RPMI7951 (cell line): ENCODE measurements around the gene DUSP16. TPM values are rescaled to one million over a fixed set of nuclear protein-coding genes. Genes with fewer than 3 reads are reported as not detected.
"Not testable (repeated sequence)": the region's sequence is repeated elsewhere in the genome, so short reads cannot be mapped to it uniquely, and the experiment has no call there.

Experiments used
- DNase-seq: peaks from one replicate; pipeline ENCODE4 v3.0.0-alpha.2; 2012; ENCODE audit warnings: low read depth
- total RNA-seq: library from RNA; depleted of rRNA; stranded (reverse); fragments of >200 nt; shearing (Covaris generic); gene quantifications from 2 replicates; pipeline ENCODE4 v1.2.3, GENCODE V29; 2014

Gene DUSP16
- total RNA-seq, 1 experiment from 2014 or later, result 6.0 TPM

DNA sequence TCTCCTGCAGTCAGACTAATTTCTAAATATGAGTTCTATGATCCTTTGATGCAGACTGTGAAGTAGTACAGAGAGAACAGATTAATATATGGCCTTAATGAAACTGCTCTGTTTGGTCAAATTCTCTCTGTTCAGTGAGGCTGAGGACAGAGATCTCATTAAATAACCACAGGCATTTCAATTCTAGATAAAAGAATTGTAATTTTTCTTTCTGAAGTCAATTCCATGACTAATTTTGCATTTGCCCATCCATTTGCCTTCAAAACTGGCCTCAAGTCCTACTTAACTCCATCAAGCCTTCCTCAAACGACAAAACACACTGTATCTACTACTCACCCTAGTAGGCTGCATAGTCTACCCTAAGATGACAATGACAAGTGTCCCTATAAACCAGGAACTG lies 67.1 kb downstream of the DUSP16 start:
- no peak for DNase-seq

DNA sequence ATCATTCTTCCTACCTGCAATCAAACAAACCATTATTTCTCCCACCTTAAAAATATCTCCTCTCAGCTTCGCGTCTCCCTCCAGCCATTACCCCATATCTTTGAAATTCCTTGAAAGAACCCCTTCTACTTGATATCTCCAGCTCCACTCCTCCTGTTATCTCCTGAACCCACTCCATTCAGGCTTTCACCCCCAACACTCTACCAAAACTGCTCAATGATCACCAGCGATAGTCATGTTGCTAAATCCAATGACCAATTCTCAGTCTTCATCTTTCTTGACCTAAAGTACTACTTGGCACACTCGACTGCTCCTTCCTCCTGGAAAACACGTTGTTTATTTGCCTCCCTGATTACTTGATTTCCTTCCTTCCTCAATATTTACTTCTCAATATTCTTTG lies 70.1 kb downstream of the DUSP16 start:
- DNase-seq, result no peak

DNA sequence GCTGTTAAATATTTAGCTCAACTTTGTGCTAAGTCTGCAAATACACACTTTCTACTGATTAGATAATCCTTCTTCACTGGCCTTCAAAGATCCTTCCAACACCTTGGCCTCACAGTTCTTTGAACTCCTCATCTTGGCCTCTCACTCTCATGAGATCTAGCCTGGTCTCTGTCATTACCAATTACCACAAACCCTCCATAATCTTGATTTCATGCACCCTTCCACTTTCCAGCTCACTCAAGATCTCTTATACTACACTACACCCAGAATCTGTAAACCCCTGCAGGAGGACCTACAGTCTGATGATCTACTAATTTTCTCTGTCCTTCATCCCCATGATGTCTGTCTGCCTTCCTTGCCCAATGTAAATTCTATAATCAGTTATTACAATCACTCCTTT lies 71.1 kb downstream of the DUSP16 start:
- no peak for DNase-seq

DNA sequence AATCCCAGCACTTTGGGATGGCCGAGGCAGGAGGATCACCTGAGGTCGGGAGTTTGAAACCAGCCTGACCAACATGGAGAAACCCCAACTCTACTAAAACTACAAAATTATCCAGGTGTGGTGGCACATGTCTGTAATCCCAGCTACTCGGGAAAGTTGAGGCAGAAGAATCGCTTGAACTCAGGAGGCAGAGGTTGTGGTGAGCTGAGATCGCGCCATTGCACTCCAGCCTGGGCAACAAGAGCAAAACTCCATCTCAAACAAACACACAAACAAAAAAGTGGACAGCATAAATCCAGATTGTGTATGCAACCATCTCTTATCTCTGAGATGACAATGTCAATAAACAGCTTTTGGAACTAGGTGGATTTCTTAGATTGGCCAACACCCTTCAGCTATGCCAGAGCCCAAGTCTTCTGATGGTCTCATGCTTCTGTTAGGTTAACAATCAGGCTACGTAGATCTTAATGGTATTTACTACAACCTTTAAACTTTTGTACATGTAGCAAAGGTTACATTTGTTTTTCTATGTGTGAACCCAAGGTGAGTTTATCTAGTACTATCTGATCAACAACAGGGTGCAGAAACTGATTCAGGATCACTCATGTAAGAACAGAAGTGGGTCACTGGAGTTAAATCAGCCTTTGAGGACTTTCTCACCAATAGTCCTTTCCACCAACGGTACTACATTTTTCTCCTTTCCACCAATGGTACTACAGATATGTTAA lies 73.7 kb downstream of the DUSP16 start:
- DNase-seq, result no peak

- no peak for DNase-seq
These were observed 74.4 kb downstream of the DUSP16 start for GRCh38 chr12:12488296-12488695.

DNA sequence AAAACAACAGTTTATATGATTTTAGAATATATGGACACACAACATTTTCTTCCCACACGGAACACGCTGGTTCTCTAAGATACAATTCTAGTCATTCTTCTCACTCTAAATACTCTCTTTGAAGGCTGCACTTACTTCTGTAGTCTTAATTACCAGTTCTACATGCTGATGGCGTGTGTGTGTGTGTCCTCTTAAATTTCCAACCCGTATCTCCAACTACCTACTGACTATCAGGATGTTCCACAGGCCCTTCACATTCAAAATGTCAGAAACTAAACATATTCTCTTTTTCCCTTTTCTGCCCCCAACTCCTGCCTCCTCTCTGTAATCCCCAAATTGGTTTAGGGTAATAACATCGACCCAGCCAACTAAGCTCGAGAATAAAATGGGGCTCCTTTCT lies 75.2 kb downstream of the DUSP16 start:
- no peak for DNase-seq

- no peak for DNase-seq
These were observed 75.9 kb downstream of the DUSP16 start for GRCh38 chr12:12486661-12487240.

DNA sequence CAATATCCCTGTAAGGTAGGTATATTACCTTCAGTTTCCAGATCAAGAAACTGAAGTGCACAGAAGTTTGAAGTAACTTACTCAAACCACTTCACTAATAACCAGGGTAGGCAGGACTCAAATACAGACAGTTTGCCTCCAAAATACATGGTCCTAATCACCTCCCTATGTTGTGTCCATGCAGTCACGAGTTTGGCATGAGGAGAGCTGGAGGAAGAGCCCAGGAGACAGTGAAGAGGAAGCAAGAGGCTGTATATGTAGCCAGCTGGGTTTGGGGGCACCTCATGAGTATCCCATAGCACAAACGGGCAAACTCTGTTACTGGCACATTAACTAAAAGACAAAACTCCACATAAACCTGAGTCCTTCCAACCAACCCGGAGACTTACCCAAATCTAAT lies 79.2 kb downstream of the DUSP16 start:
- DNase-seq, result no peak

GRCh38 chr12:12482959-12483358 lies 79.7 kb downstream of the DUSP16 start:
- no peak for DNase-seq

- no peak for DNase-seq
These were observed 80.4 kb downstream of the DUSP16 start for GRCh38 chr12:12482150-12482761.

- DNase-seq, result no peak
These were observed 81.0 kb downstream of the DUSP16 start for GRCh38 chr12:12481631-12482030.

DNA sequence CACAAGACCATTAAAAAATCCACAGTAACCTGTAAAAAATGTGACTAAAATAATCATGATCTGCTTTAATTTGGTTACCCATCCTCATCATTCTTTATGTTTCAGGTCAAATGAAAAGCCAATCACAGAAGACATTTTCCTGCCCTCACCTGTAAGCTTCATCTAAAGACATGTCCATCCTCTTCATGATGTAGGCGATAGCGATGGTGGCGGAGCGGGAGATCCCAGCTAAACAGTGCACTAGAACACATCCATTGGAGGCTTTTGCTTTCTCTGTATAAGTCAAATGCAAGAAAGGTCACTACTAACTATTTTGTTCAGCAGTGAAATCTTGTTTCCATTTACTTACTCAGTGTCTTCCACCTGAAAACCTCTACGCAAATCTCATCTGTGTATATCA lies 82.6 kb downstream of the DUSP16 start:
- DNase-seq, result no peak

- no peak for DNase-seq
These were observed 85.2 kb downstream of the DUSP16 start for GRCh38 chr12:12477532-12477890.

- DNase-seq, result no peak
These were observed 85.7 kb downstream of the DUSP16 start for GRCh38 chr12:12476857-12477531.

GRCh38 chr12:12474931-12475795 lies 87.5 kb downstream of the DUSP16 start:
- no peak for DNase-seq

DNA sequence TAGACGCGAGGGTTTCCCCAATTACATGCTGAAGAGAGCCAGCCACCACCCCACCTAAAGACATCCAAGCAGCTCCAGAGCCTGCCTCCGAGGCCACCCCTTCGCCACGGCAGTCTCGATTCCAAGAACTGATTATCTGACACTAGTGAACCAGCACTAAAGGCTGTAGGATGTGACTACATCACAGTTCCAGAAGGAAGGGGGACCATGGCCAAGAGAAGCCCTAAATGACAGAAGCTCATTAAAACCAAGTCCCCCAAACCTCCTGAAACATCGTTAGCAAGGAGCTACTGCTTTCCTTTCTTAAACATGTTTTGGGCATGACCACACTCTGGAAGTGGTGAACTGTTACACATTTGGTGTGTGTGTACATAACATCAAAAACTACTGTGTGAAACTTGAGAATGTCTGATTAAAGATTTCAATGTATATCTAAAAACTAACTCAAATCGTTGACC lies 88.2 kb downstream of the DUSP16 start:
- no peak for DNase-seq

DNA sequence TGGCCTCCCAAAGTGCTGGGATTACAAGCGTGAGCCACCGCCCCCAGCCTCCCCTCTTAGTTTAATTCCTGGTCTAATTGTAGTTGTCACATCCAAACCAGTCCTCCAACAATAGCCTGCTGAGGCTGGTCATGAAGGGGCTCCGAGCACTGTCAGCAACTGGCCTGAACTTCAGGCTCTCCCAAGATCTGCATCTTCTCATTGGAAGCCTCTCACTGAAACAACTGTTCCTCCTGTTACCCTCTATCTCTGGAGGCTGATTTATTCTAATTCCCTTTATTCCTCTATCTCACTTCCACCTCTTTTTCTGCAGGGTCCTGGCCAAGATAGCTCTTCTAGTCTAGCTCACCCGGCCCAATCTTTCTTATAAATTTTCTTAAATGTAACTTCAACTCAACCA lies 89.4 kb downstream of the DUSP16 start:
- no peak for DNase-seq

DNA sequence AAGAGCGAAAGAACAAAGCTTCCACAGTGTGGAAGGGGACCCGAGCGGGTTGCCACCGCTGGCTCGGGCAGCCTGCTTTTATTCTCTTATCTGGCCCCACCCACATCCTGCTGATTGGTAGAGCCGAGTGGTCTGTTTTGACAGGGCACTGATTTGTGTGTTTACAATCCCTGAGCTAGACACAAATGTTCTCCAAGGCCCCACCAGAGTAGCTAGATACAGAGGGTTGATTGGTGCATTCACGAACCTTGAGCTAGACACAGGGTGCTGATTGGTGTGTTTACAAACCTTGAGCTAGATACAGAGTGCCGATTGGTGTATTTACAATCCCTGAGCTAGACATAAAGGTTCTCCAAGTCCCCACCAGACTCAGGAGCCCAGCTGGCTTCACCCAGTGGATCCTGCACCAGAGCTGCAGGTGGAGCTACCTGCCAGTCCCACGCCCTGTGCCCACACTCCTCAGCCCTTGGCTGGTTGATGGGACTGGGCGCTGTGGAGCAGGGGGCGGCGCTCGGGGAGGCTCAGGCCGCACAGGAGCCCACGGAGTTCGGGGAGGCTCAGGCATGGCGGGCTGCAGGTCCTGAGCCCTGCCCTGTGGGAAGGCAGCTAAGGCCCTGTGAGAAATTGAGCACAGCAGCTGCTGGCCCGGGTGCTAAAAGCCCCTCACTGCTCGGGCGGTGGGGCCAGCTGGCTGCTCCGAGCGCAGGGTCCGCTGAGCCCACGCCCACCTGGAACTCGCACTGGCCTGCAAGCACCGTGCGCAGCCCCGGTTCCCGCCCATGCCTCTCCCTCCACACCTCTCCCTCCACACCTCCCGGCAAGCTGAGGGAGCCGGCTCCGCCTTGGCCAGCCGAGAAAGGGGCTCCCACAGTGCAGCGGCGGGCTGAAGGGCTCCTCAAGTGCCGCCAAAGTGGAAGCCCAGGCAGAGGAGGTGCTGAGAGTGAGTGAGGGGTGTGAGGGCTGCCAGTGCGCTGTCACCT lies 90.4 kb downstream of the DUSP16 start:
- DNase-seq, result not testable (repeated sequence)

DNA sequence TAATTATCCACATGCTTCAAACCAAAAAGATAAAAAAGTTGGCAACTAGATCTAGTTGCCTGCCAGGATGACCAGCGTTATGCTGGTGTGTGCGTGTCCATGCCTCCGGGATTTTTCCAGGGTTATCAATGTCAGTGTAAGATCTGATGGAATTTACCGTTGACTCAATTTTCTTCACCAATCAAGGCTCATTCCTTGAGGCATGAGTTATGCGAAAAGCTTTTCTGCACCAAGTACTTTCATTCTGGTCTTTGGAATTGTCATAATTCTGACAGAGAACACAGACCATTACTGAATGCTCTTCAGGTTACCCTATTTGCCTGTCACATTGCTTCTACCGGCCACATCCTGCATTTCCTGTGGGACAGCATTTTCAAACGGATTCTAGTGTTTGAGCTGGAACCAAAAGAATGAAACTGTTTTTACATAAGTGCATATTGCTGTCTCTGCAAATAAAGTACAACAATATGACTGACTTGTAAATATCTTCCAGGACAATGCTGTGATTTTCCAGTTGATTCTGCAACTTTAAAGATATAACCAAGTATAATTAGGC lies 91.8 kb downstream of the DUSP16 start:
- DNase-seq, result peak; percentile 6

DNA sequence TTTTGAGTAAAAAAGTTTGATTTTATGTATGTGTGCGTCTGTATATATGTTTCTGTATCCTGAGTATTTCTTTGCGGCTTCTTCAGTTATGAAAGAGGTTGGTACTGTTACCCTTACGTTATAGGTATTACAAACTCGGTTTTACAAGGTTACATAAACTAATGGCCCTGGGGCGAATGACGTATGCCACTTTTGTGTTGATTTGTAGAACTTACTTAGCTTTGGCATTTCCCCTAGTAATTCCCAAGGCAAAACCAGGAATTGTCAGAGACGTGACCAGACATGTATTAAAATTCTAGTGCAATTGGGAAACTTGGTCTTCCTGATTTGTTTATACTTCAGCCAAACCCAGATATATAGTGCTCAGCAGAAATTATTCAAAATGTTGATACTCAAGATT lies 93.3 kb downstream of the DUSP16 start:
- DNase-seq, result no peak
